Neuronal stem cell (in vitro differentiated cells): Measurements from ENCODE around the gene SQSTM1.

ENCODE experiments used
- DNase-seq: peaks from one replicate; pipeline ENCODE4 v3.0.0-alpha.2; 2013; ENCODE audit warnings: low spot score
- H2AFZ ChIP-seq: one replicate; pipeline ENCODE4 v1.6.1; 2013; ENCODE audit warnings: mild to moderate bottlenecking, low read length, inconsistent platforms
- H2AK5ac ChIP-seq: 2 replicates; pipeline ENCODE4 v1.6.1; 2013; ENCODE audit warnings: low read depth, mild to moderate bottlenecking, inconsistent platforms, low read length, moderate library complexity, mixed read lengths
- H2BK120ac ChIP-seq: 2 replicates; pipeline ENCODE4 v1.6.1; 2013; ENCODE audit warnings: low read depth, mild to moderate bottlenecking, inconsistent platforms, low read length, moderate library complexity, mixed read lengths
- H2BK12ac ChIP-seq: one replicate; pipeline ENCODE4 v1.6.1; 2013; ENCODE audit warnings: low read length, inconsistent platforms
- H2BK15ac ChIP-seq: 2 replicates; pipeline ENCODE4 v1.6.1; 2013; ENCODE audit warnings: mild to moderate bottlenecking, low read length, inconsistent platforms, mixed read lengths
- H2BK5ac ChIP-seq: one replicate; pipeline ENCODE4 v1.6.1; 2013; ENCODE audit warnings: inconsistent platforms, mild to moderate bottlenecking, low read length, moderate library complexity
- H3K14ac ChIP-seq: one replicate; pipeline ENCODE4 v1.6.1; 2013; ENCODE audit warnings: low read length, inconsistent platforms
- H3K18ac ChIP-seq: 2 replicates; pipeline ENCODE4 v1.6.1; 2013; ENCODE audit warnings: low read length, inconsistent platforms
- H3K23ac ChIP-seq: 2 replicates; pipeline ENCODE4 v1.6.1; 2013; ENCODE audit warnings: low read depth, mild to moderate bottlenecking, mixed read lengths, low read length, inconsistent platforms; ENCODE audit not compliant: poor library complexity
- H3K27ac ChIP-seq: replicated peaks from 3 replicates; pipeline ENCODE4 v1.5.1; 2013; ENCODE audit warnings: low read length, inconsistent platforms
- H3K27me3 ChIP-seq, 3 experiments: 2 replicates each; pipeline ENCODE4 v1.6.1; 2013; ENCODE audit warnings: low read length in 3 of 3, mild to moderate bottlenecking in 2 of 3, inconsistent platforms in 1 of 3, low read depth in 1 of 3, mixed read lengths in 1 of 3, moderate library complexity in 1 of 3; ENCODE audit not compliant: control insufficient read depth in 3 of 3, insufficient read depth in 3 of 3
- H3K36me3 ChIP-seq, 2 donors: replicated peaks in 1 of 2; 2 replicates each; pipeline ENCODE4 v1.6.1; 2013; ENCODE audit warnings: low read length in 2 of 2; ENCODE audit not compliant: control insufficient read depth in 2 of 2, insufficient read depth in 2 of 2
- H3K4ac ChIP-seq: 2 replicates; pipeline ENCODE4 v1.6.1; 2013; ENCODE audit warnings: inconsistent platforms, mild to moderate bottlenecking, low read length, moderate library complexity
- H3K4me1 ChIP-seq, 2 donors: 1 replicate in 1 of 2; 2 replicates in 1 of 2; pipeline ENCODE4 v1.6.1; 2013; ENCODE audit warnings: low read length in 2 of 2, low read depth in 1 of 2; ENCODE audit not compliant: control insufficient read depth in 2 of 2, insufficient read depth in 1 of 2
- H3K4me2 ChIP-seq: one replicate; pipeline ENCODE4 v1.6.1; 2013; ENCODE audit warnings: mild to moderate bottlenecking, low read length, inconsistent platforms; ENCODE audit not compliant: insufficient read depth, poor library complexity, severe bottlenecking
- H3K4me3 ChIP-seq, 2 donors: 2 replicates each; pipeline ENCODE4 v1.5.1; 2013; ENCODE audit warnings: low read length in 2 of 2, mild to moderate bottlenecking in 2 of 2, inconsistent platforms in 1 of 2, moderate library complexity in 1 of 2
- H3K79me1 ChIP-seq: one replicate; pipeline ENCODE4 v1.6.1; 2013; ENCODE audit warnings: low read depth, mild to moderate bottlenecking, inconsistent platforms, low read length, moderate library complexity
- H3K9ac ChIP-seq: one replicate; pipeline ENCODE4 v1.6.1; 2013; ENCODE audit warnings: mild to moderate bottlenecking, low read depth, low read length, inconsistent platforms; ENCODE audit not compliant: poor library complexity
- H3K9me3 ChIP-seq, 2 donors: replicated peaks in 1 of 2; 2 replicates each; pipeline versions ENCODE3 to v1.6.1; 2013; ENCODE audit warnings: low read length in 2 of 2, mild to moderate bottlenecking in 2 of 2, inconsistent platforms in 1 of 2, low read depth in 1 of 2, mixed read lengths in 1 of 2, moderate library complexity in 1 of 2; ENCODE audit not compliant: control insufficient read depth in 2 of 2, insufficient read depth in 1 of 2
- H4K8ac ChIP-seq: one replicate; pipeline ENCODE4 v1.6.1; 2013; ENCODE audit warnings: low read depth, mild to moderate bottlenecking, inconsistent platforms, low read length, moderate library complexity
- H4K91ac ChIP-seq: one replicate; pipeline ENCODE4 v1.6.1; 2013; ENCODE audit warnings: low read length, low read depth, mild to moderate bottlenecking, inconsistent platforms; ENCODE audit not compliant: poor library complexity
- WGBS, 2 donors: extraction: QIAGEN DNeasy Blood & Tissue Kit; methylation state at CpG; one replicate each; pipeline ENCODE4 v1.1.7; 2013; ENCODE audit warnings: missing lambda C conversion rate in 2 of 2, mixed read lengths in 1 of 2; ENCODE audit not compliant: insufficient read length in 2 of 2, insufficient replicate concordance in 1 of 2; ENCODE audit errors: extremely low coverage in 2 of 2; 5-methylcytosine and 5-hydroxymethylcytosine counted together

Gene SQSTM1

GRCh38 chr5:179794171-179794570, 26.5 kb upstream of the SQSTM1 start:
- no CpG with 5 or more reads among the region's 3 CpGs for WGBS, 2 donors
- Histone ChIP-seq H3K14ac (peak overlapping the region; percentile 82), H2AFZ (no peak overlapping the region), H3K27ac (no peak overlapping the region), H2BK15ac (no peak overlapping the region), H3K9ac (peak overlapping the region; percentile 44), H3K79me1 (peaks cover 2% of the 10 kb centered on the region), H2BK5ac (peak overlapping the region; percentile 2), H2AK5ac (peak overlapping the region; percentile 19), H3K18ac (peak overlapping the region; percentile 48), H3K4me1 (peaks cover 3 to 5% of the 10 kb centered on the region in 2 donors), H2BK12ac (no peak overlapping the region), H3K27me3 (peaks cover 0 to 8% (median 0%) of the 10 kb centered on the region in 3 experiments), H3K4me2 (no peak overlapping the region), H3K4ac (no peak overlapping the region), H4K8ac (no peak overlapping the region), H2BK120ac (no peak overlapping the region), H3K23ac (no peak overlapping the region), H3K36me3 (peaks cover 12 to 26% of the 10 kb centered on the region in 2 donors), H4K91ac (no peak overlapping the region), H3K4me3 (no peak overlapping the region), H3K9me3 (peaks cover 0 to 5% of the 10 kb centered on the region in 2 donors)
- DNase-seq, result no peak

- Histone ChIP-seq H3K23ac (peak overlapping the region; percentile 31), H3K27ac (no peak overlapping the region), H2BK120ac (no peak overlapping the region), H2BK15ac (peak overlapping the region; percentile 2), H2BK12ac (no peak overlapping the region), H3K27me3 (peaks cover 0 to 8% (median 0%) of the 10 kb centered on the region in 3 experiments), H3K79me1 (peaks cover 5% of the 10 kb centered on the region), H3K4me2 (no peak overlapping the region), H3K9ac (peak overlapping the region; percentile 16), H4K8ac (no peak overlapping the region), H2AK5ac (peak overlapping the region; percentile 19), H4K91ac (peak overlapping the region; percentile 69), H2AFZ (no peak overlapping the region), H3K18ac (peak overlapping the region; percentile 53), H3K14ac (peak overlapping the region; percentile 82), H3K4me3 (no peak overlapping the region), H3K9me3 (peaks cover 0 to 5% of the 10 kb centered on the region in 2 donors), H3K4me1 (peaks cover 3 to 5% of the 10 kb centered on the region in 2 donors), H3K4ac (no peak overlapping the region), H2BK5ac (peak overlapping the region; percentile 2), H3K36me3 (peaks cover 16 to 30% of the 10 kb centered on the region in 2 donors)
- WGBS, 2 donors, result no CpG with 5 or more reads among the region's 3 CpGs
- no peak for DNase-seq
Observed at GRCh38 chr5:179794575-179794974, 26.1 kb upstream of the SQSTM1 start.

- H3K4me2 ChIP-seq, result peak overlapping the region; percentile 99
- H3K36me3 ChIP-seq, result peaks cover 22 to 36% of the 10 kb centered on the region in 2 donors
- H2BK120ac ChIP-seq, result peak overlapping the region; percentile 18
- H3K18ac ChIP-seq, result peak overlapping the region; percentile 94
- peak overlapping the region; percentile 69 for H4K91ac ChIP-seq
- peak overlapping the region; percentile 2 for H2BK5ac ChIP-seq
- H3K9me3 ChIP-seq, result peaks cover 0 to 5% of the 10 kb centered on the region in 2 donors
- H3K14ac ChIP-seq, result peak overlapping the region; percentile 94
- H3K9ac ChIP-seq, result peak overlapping the region; percentile 94
- H3K27me3 ChIP-seq, result peaks cover 0 to 8% (median 0%) of the 10 kb centered on the region in 3 experiments
- no peak for DNase-seq
- peak overlapping the region; percentile 25 to 84 for H3K4me3 ChIP-seq
- peak overlapping the region; percentile 78 for H2AFZ ChIP-seq
- peak overlapping the region; percentile 58 for H2BK15ac ChIP-seq
- no peak overlapping the region for H3K4ac ChIP-seq
- no peak overlapping the region for H3K27ac ChIP-seq
- H2BK12ac ChIP-seq, result no peak overlapping the region
- H3K23ac ChIP-seq, result peak overlapping the region; percentile 99
- no CpG with 5 or more reads among the region's 53 CpGs for WGBS, 2 donors
- peaks cover 5% of the 10 kb centered on the region for H3K79me1 ChIP-seq
- H3K4me1 ChIP-seq, result peaks cover 3 to 5% of the 10 kb centered on the region in 2 donors
- no peak overlapping the region for H4K8ac ChIP-seq
- H2AK5ac ChIP-seq, result peak overlapping the region; percentile 63
Observed at GRCh38 chr5:179795049-179795862, 25.4 kb upstream of the SQSTM1 start.
